HCT116 (cell line): Measurements from ENCODE around the gene TAF4.

Experiments
- YY1 ChIP-seq: IDR thresholded peaks from 2 replicates; pipeline ENCODE4 v1.6.1; 2011; ENCODE audit warnings: low read length, low read depth, moderate library complexity, mild to moderate bottlenecking; ENCODE audit not compliant: insufficient replicate concordance; ENCODE audit errors: extremely low read depth
- ZNF274 ChIP-seq: fragments of 200-500 bp; sonication (Bioruptor generic); IDR thresholded peaks from 2 replicates; pipeline ENCODE4 v1.6.1; 2014; ENCODE audit warnings: mild to moderate bottlenecking, low read depth, low read length, inconsistent platforms
- TF ChIP-seq, protein P1 (sequence below), 3 experiments: fragments of 200-600 bp in 1 of 3; sonication (generic) in 1 of 3; IDR thresholded peaks in 2 of 3; conservative IDR thresholded peaks in 1 of 3; 2 replicates each; pipeline ENCODE4 v1.5.1; 2012 to 2017; ENCODE audit warnings: low read depth in 2 of 3, low read length in 2 of 3, antibody characterized with exemption in 1 of 3, borderline replicate concordance in 1 of 3, control low read depth in 1 of 3, mild to moderate bottlenecking in 1 of 3, mixed read lengths in 1 of 3, mixed run types in 1 of 3, moderate library complexity in 1 of 3; ENCODE audit not compliant: insufficient read depth in 1 of 3
- TF ChIP-seq, protein P2 (sequence below): IDR thresholded peaks from 2 replicates; pipeline ENCODE4 v1.6.1; 2012; ENCODE audit warnings: low read depth

DNA sequence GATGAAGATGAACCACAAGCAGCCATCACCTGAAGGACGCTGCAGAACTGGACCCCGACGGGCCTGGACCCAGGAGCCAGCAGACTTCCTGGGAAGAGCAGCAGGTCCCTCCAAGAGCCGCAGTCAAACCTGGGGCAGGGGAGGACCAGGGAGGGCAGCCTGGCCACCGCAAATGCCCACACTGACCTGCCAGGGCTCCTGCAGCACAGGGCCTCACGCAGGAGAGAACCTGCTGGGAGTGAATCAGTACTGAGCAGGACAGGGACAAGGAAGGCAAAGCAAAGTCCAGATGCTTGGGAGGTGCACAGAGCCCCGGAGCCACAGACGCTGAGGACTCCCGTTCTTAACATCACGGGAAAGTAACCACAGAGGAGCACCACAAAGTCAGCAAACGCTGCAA is 75.2 kb downstream of the TAF4 start:
- TF ChIP-seq, protein P1, sequence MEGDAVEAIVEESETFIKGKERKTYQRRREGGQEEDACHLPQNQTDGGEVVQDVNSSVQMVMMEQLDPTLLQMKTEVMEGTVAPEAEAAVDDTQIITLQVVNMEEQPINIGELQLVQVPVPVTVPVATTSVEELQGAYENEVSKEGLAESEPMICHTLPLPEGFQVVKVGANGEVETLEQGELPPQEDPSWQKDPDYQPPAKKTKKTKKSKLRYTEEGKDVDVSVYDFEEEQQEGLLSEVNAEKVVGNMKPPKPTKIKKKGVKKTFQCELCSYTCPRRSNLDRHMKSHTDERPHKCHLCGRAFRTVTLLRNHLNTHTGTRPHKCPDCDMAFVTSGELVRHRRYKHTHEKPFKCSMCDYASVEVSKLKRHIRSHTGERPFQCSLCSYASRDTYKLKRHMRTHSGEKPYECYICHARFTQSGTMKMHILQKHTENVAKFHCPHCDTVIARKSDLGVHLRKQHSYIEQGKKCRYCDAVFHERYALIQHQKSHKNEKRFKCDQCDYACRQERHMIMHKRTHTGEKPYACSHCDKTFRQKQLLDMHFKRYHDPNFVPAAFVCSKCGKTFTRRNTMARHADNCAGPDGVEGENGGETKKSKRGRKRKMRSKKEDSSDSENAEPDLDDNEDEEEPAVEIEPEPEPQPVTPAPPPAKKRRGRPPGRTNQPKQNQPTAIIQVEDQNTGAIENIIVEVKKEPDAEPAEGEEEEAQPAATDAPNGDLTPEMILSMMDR (IDR thresholded peaks at IDR 0.05 in 2 of 3, conservative IDR thresholded peaks at IDR 0.05 in 1 of 3; ENCODE audit: borderline replicate concordance in 1 of 3, insufficient read depth in 1 of 3, low read depth in 2 of 3, low read length in 2 of 3): no peak
- TF ChIP-seq ZNF274 (no peak), YY1 (no peak)
- TF ChIP-seq, protein P2, sequence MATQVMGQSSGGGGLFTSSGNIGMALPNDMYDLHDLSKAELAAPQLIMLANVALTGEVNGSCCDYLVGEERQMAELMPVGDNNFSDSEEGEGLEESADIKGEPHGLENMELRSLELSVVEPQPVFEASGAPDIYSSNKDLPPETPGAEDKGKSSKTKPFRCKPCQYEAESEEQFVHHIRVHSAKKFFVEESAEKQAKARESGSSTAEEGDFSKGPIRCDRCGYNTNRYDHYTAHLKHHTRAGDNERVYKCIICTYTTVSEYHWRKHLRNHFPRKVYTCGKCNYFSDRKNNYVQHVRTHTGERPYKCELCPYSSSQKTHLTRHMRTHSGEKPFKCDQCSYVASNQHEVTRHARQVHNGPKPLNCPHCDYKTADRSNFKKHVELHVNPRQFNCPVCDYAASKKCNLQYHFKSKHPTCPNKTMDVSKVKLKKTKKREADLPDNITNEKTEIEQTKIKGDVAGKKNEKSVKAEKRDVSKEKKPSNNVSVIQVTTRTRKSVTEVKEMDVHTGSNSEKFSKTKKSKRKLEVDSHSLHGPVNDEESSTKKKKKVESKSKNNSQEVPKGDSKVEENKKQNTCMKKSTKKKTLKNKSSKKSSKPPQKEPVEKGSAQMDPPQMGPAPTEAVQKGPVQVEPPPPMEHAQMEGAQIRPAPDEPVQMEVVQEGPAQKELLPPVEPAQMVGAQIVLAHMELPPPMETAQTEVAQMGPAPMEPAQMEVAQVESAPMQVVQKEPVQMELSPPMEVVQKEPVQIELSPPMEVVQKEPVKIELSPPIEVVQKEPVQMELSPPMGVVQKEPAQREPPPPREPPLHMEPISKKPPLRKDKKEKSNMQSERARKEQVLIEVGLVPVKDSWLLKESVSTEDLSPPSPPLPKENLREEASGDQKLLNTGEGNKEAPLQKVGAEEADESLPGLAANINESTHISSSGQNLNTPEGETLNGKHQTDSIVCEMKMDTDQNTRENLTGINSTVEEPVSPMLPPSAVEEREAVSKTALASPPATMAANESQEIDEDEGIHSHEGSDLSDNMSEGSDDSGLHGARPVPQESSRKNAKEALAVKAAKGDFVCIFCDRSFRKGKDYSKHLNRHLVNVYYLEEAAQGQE: no peak
